ENCODE data around the gene GNA15.
"Not testable (repeated sequence)": the region's sequence is repeated elsewhere in the genome, so short reads cannot be mapped to it uniquely, and the experiment has no call there.

Gene GNA15

GRCh38 chr19:3189702-3190469 lies 54.1 kb downstream of the GNA15 start:
- no peak for DNase-seq (ENCODE audit: low read depth in 1 of 2, low spot score in 1 of 2)

GRCh38 chr19:3190470-3190770 lies 54.6 kb downstream of the GNA15 start:
- DNase-seq (ENCODE audit: low read depth in 1 of 2, low spot score in 1 of 2), result no peak

GRCh38 chr19:3190921-3191805 lies 55.3 kb downstream of the GNA15 start:
- no peak for DNase-seq (ENCODE audit: low read depth in 1 of 2, low spot score in 1 of 2)

GRCh38 chr19:3191806-3192104 lies 55.9 kb downstream of the GNA15 start:
- not testable (repeated sequence) for DNase-seq (ENCODE audit: low read depth in 1 of 2, low spot score in 1 of 2)

- DNase-seq (ENCODE audit: low read depth in 1 of 2, low spot score in 1 of 2), result no peak
Observed at GRCh38 chr19:3192228-3192635, 56.4 kb downstream of the GNA15 start.

- DNase-seq (ENCODE audit: low read depth in 1 of 2, low spot score in 1 of 2), result no peak
Observed at GRCh38 chr19:3192684-3193083, 56.9 kb downstream of the GNA15 start.

GRCh38 chr19:3193256-3194105 lies 57.6 kb downstream of the GNA15 start:
- no peak for DNase-seq (ENCODE audit: low read depth in 1 of 2, low spot score in 1 of 2)

- DNase-seq (ENCODE audit: low read depth in 1 of 2, low spot score in 1 of 2), result no peak
Observed at GRCh38 chr19:3194106-3195087, 58.6 kb downstream of the GNA15 start.

GRCh38 chr19:3196064-3196932 lies 60.5 kb downstream of the GNA15 start:
- DNase-seq (ENCODE audit: low read depth in 1 of 2, low spot score in 1 of 2), result no peak

GRCh38 chr19:3196933-3197205 lies 61.0 kb downstream of the GNA15 start:
- DNase-seq (ENCODE audit: low read depth in 1 of 2, low spot score in 1 of 2), result no peak

GRCh38 chr19:3198901-3199700 lies 63.3 kb downstream of the GNA15 start:
- no peak for DNase-seq (ENCODE audit: low read depth in 1 of 2, low spot score in 1 of 2)

- no peak for DNase-seq (ENCODE audit: low read depth in 1 of 2, low spot score in 1 of 2)
Observed at GRCh38 chr19:3201072-3201700, 65.4 kb downstream of the GNA15 start.

- DNase-seq (ENCODE audit: low read depth in 1 of 2, low spot score in 1 of 2), result no peak
Observed at GRCh38 chr19:3201911-3202310, 66.1 kb downstream of the GNA15 start.

GRCh38 chr19:3202346-3202745 lies 66.5 kb downstream of the GNA15 start:
- no peak for DNase-seq (ENCODE audit: low read depth in 1 of 2, low spot score in 1 of 2)

- not testable (repeated sequence) for DNase-seq (ENCODE audit: low read depth in 1 of 2, low spot score in 1 of 2)
Observed at GRCh38 chr19:3202895-3203294, 67.1 kb downstream of the GNA15 start.

GRCh38 chr19:3203805-3204645 lies 68.2 kb downstream of the GNA15 start:
- DNase-seq (ENCODE audit: low read depth in 1 of 2, low spot score in 1 of 2), result no peak

GRCh38 chr19:3204646-3205275 lies 68.9 kb downstream of the GNA15 start:
- DNase-seq (ENCODE audit: low read depth in 1 of 2, low spot score in 1 of 2), result no peak
